ENCODE data around the gene ARMH2.
"Not testable (repeated sequence)": the region's sequence is repeated elsewhere in the genome, so short reads cannot be mapped to it uniquely, and the experiment has no call there.

The ARMH2 gene

GRCh38 chr6:24764833-24765828 is 33.6 kb downstream of the ARMH2 start:
- DNase-seq (ENCODE audit: low spot score), result not testable (repeated sequence)

- DNase-seq (ENCODE audit: low spot score), result peak; percentile 50
These were observed 35.1 kb downstream of the ARMH2 start for GRCh38 chr6:24763578-24763977.

GRCh38 chr6:24761851-24762250 is 36.9 kb downstream of the ARMH2 start:
- no peak for DNase-seq (ENCODE audit: low spot score)

GRCh38 chr6:24761193-24761835 is 37.4 kb downstream of the ARMH2 start:
- DNase-seq (ENCODE audit: low spot score), result no peak

GRCh38 chr6:24760210-24760609 is 38.5 kb downstream of the ARMH2 start:
- DNase-seq (ENCODE audit: low spot score), result no peak

- DNase-seq (ENCODE audit: low spot score), result no peak
These were observed 39.0 kb downstream of the ARMH2 start for GRCh38 chr6:24759718-24760117.

- no peak for DNase-seq (ENCODE audit: low spot score)
These were observed 41.1 kb downstream of the ARMH2 start for GRCh38 chr6:24757611-24758010.

GRCh38 chr6:24755279-24755678 is 43.4 kb downstream of the ARMH2 start:
- DNase-seq (ENCODE audit: low spot score), result no peak

GRCh38 chr6:24754378-24754777 is 44.3 kb downstream of the ARMH2 start:
- DNase-seq (ENCODE audit: low spot score), result not testable (repeated sequence)

- DNase-seq (ENCODE audit: low spot score), result no peak
These were observed 45.2 kb downstream of the ARMH2 start for GRCh38 chr6:24753545-24753944.

- no peak for DNase-seq (ENCODE audit: low spot score)
These were observed 45.7 kb downstream of the ARMH2 start for GRCh38 chr6:24752917-24753492.

- no peak for DNase-seq (ENCODE audit: low spot score)
These were observed 46.2 kb downstream of the ARMH2 start for GRCh38 chr6:24752503-24752902.

- not testable (repeated sequence) for DNase-seq (ENCODE audit: low spot score)
These were observed 47.8 kb downstream of the ARMH2 start for GRCh38 chr6:24750878-24751277.

GRCh38 chr6:24749297-24749696 is 49.4 kb downstream of the ARMH2 start:
- no peak for DNase-seq (ENCODE audit: low spot score)

Measured in LoVo (cell line).